Left hindlimb (tissue), 1 donor: Measurements from ENCODE around the gene CA11.

ENCODE experiments used
- DNase-seq: peaks from one replicate; pipeline ENCODE4 v3.0.0-alpha.2; 2018

The CA11 gene

GRCh38 chr19:48611872-48612271, 34.1 kb downstream of the CA11 start:
- no peak for DNase-seq

- no peak for DNase-seq
Observed at GRCh38 chr19:48609571-48610108, 36.3 kb downstream of the CA11 start.

- DNase-seq = no peak
Observed at GRCh38 chr19:48608798-48609263, 37.2 kb downstream of the CA11 start.

GRCh38 chr19:48607359-48607755, 38.6 kb downstream of the CA11 start:
- no peak for DNase-seq

GRCh38 chr19:48606463-48607358, 39.3 kb downstream of the CA11 start, which contains the start of gene SPACA4:
Gene SPACA4, plus strand, starts transcription at chr19:48606742. Its CDS starts 237 bp downstream, at chr19:48606979.
- DNase-seq = no peak

- no peak for DNase-seq
Observed at GRCh38 chr19:48603850-48604249, 42.1 kb downstream of the CA11 start.

GRCh38 chr19:48603449-48603848, 42.5 kb downstream of the CA11 start:
- DNase-seq = no peak

GRCh38 chr19:48603001-48603400, 43.0 kb downstream of the CA11 start:
- DNase-seq = no peak

- no peak for DNase-seq
Observed at GRCh38 chr19:48600679-48601417, 45.1 kb downstream of the CA11 start.

GRCh38 chr19:48598996-48599700, 46.8 kb downstream of the CA11 start:
- DNase-seq = no peak

- DNase-seq = no peak
Observed at GRCh38 chr19:48596679-48597465, 49.1 kb downstream of the CA11 start.

- no peak for DNase-seq
Observed at GRCh38 chr19:48596237-48596636, 49.8 kb downstream of the CA11 start.

- DNase-seq = no peak
Observed at GRCh38 chr19:48595833-48596232, 50.2 kb downstream of the CA11 start.

- no peak for DNase-seq
Observed at GRCh38 chr19:48595171-48595570, 50.8 kb downstream of the CA11 start.

GRCh38 chr19:48591021-48591420, 55.0 kb downstream of the CA11 start:
- DNase-seq = no peak

- DNase-seq = peak; percentile 86
Observed at GRCh38 chr19:48588670-48589401, 57.2 kb downstream of the CA11 start.
